ENCODE results near the gene OR5K1.

The OR5K1 gene

DNA sequence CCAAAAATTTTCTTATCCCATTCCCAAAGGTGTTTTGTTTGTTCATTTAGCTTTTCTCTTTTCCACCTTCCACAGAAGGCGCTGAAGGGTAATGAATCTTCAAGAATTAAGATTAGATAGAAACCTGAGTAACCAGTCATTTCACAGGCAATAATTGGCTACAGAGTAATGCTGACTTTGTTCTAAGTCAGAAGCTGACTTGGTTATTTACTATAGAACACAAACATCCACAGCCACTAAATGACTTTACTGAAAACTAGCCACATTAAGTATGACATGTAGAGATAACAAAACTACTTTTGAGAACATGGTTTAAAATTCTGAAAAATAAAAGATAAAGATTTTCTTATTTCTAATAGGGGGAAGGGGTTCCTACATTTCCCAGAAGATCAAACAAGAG lies 51.9 kb downstream of the OR5K1 start:
- no peak for DNase-seq (ENCODE audit: low spot score)

DNA sequence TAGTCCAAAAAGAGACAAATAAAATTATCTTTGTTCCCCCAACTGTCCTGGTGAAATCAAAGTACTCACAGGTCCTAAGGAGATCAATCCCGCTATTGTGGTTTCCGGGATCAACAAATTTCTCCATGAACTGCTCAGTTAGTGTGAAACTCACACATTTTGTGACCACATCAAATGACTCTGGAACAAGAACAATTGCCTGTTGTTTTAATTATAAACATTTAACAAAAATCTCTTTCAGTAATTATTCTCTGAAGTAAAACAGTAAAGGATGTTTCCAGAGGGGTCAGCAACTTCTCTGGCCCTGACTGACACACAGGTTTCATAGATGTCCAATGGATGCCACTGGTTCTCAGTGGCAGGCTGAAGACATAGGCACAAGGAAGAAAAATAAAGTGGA lies 55.8 kb downstream of the OR5K1 start:
- no peak for DNase-seq (ENCODE audit: low spot score)

DNA sequence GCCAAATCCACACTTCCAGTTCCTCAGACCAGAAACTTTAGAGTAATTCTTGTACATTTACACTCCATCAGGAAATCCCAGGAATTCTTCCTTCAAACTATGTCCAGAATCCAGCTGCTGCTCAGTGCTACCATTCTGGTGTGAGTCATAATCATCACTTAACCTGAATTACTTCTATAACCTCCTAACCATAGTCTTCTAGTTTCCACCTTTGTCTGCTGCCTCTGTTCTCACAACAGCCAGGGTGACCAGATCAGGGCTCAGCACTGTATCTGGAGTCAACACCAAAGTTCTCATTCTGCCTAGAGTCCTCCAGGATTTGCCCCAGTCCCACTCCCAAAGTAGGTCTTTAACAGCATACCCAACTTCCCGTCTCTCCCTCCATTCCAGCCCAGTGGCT lies 56.4 kb downstream of the OR5K1 start:
- DNase-seq (ENCODE audit: low spot score): no peak

- DNase-seq (ENCODE audit: low spot score): peak; percentile 34
Measured at GRCh38 chr3:98521897-98522543, 59.0 kb downstream of the OR5K1 start.

Measured in iPS-NIHi11 (cell line).